Mucosa of rectum (tissue), 2 donors: Measurements from ENCODE around the gene TRMU.
"Not testable (repeated sequence)": the region's sequence is repeated elsewhere in the genome, so short reads cannot be mapped to it uniquely, and the experiment has no call there.

ENCODE experiments used
- H3K27ac ChIP-seq, 2 donors: one replicate each; pipeline ENCODE4 v1.7.0; 2013; ENCODE audit warnings: inconsistent platforms in 2 of 2, low read depth in 2 of 2, low read length in 2 of 2
- H3K27me3 ChIP-seq, 2 donors: one replicate each; pipeline ENCODE4 v1.7.0; 2013; ENCODE audit warnings: low read length in 2 of 2; ENCODE audit not compliant: control insufficient read depth in 2 of 2, insufficient read depth in 2 of 2
- H3K36me3 ChIP-seq, 2 donors: one replicate each; pipeline ENCODE4 v1.7.0; 2013; ENCODE audit warnings: low read length in 2 of 2; ENCODE audit not compliant: control insufficient read depth in 2 of 2, insufficient read depth in 2 of 2
- H3K4me1 ChIP-seq, 2 donors: one replicate each; pipeline ENCODE4 v1.7.0; 2013; ENCODE audit warnings: low read length in 2 of 2, mild to moderate bottlenecking in 1 of 2; ENCODE audit not compliant: control insufficient read depth in 2 of 2, insufficient read depth in 2 of 2
- H3K4me3 ChIP-seq, 2 donors: one replicate each; pipeline ENCODE4 v1.7.0; 2013; ENCODE audit warnings: low read length in 2 of 2
- H3K9ac ChIP-seq, 2 donors: one replicate each; pipeline ENCODE4 v1.7.0; 2013; ENCODE audit warnings: low read length in 2 of 2, low read depth in 1 of 2, mild to moderate bottlenecking in 1 of 2
- H3K9me3 ChIP-seq, 2 donors: one replicate each; pipeline ENCODE4 v1.7.0; 2013; ENCODE audit warnings: low read length in 2 of 2; ENCODE audit not compliant: control insufficient read depth in 2 of 2
- donor health status: healthy.
- donor health status: Normal muscosa, but diverticular disease.

Gene TRMU

DNA sequence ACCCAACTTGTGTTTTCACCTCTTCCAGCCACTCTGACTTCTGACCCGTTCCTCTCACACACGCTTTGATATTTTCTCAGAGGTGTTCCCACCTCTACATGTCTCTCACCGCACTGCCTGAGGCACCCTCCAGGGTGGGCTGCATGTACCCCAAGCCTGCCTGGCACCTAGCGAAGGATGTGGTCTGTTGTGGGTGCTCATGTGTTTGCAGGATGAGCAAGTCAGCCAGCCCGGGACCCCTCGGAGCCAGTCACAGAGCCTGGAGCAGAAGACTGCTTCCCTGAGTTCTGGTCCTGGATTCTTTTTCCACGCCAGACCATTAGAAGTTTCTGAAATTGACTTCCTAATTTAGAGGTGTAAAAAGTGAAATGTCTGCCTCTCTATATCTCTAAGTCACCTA is 35.0 kb upstream of the TRMU start:
- Histone ChIP-seq H3K27me3 (no peaks in the 10 kb centered on the region), H3K4me1 (peaks cover 14 to 18% of the 10 kb centered on the region in 2 donors), H3K9me3 (no peaks in the 10 kb centered on the region), H3K9ac (no peak overlapping the region), H3K27ac (no peak overlapping the region), H3K36me3 (no peaks in the 10 kb centered on the region), H3K4me3 (no peak overlapping the region)

DNA sequence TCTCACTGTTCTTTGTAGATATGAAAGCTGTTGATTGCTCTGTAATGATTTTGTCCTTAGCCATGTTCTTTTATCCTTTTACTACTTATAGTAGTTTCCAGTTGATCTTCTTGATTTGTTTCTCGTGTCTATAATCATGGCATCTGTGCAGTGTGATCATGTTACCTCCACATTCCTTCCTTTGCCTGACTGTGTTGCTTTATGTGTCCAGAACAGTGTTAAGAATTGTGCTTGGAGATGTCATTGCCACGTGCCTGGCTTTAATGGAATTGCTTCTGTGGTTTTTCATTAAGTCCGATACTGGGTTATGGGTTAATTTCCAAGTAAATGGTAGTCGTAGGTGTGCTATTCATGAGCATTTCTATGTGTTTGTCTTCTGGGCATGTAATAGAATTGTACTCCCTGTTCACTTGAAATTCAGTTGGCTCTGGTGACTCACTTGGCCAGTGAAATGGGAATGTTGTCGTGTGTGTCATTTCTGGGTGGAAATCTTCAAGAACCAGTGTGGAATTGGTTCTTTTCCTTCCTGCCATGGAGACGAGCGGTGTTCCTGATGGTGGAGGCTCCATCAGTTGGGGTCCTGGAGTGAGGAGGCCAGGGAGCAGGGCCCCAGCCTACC is 32.1 kb upstream of the TRMU start:
- no peak overlapping the region for H3K9ac ChIP-seq
- H3K4me1 ChIP-seq = no peaks in the 10 kb centered on the region
- no peaks in the 10 kb centered on the region for H3K9me3 ChIP-seq
- H3K36me3 ChIP-seq = no peaks in the 10 kb centered on the region
- H3K4me3 ChIP-seq = no peak overlapping the region
- H3K27ac ChIP-seq = no peak overlapping the region
- no peaks in the 10 kb centered on the region for H3K27me3 ChIP-seq

DNA sequence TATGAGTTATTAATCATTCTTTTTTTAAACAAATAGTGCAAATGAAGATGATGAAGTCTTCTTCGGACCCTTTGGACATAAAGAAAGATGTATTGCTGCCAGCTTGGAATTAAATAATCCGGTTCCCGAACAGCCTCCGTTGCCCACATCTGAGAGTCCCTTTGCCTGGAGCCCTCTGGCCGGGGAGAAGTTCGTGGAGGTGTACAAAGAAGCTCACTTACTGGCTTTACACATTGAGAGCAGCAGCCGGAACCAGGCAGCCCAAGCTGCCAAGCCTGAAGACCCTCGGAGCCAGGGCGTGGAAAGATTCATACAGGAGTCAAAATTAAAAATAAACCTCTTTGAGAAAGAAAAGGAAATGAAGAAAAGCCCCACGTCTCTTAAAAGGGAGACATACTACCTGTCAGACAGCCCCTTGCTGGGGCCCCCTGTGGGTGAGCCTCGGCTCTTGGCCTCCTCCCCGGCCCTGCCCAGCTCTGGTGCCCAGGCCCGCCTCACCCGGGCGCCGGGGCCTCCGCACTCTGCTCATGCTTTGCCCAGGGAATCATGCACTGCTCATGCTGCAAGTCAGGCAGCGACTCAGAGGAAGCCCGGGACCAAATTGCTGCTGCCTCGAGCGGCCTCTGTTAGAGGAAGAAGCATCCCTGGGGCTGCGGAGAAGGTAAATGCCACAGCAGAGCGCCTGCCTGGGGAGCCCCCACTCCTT is 27.1 kb upstream of the TRMU start:
- Histone ChIP-seq H3K4me1 (no peaks in the 10 kb centered on the region), H3K9ac (no peak overlapping the region), H3K27ac (no peak overlapping the region), H3K27me3 (no peaks in the 10 kb centered on the region), H3K9me3 (no peaks in the 10 kb centered on the region), H3K36me3 (no peaks in the 10 kb centered on the region), H3K4me3 (no peak overlapping the region)

GRCh38 chr22:46309526-46310085 is 25.9 kb upstream of the TRMU start:
- H3K36me3 ChIP-seq = no peaks in the 10 kb centered on the region
- H3K27ac ChIP-seq = no peak overlapping the region
- H3K4me1 ChIP-seq = no peaks in the 10 kb centered on the region
- no peaks in the 10 kb centered on the region for H3K9me3 ChIP-seq
- H3K27me3 ChIP-seq = no peaks in the 10 kb centered on the region
- no peak overlapping the region for H3K4me3 ChIP-seq
- H3K9ac ChIP-seq = no peak overlapping the region

DNA sequence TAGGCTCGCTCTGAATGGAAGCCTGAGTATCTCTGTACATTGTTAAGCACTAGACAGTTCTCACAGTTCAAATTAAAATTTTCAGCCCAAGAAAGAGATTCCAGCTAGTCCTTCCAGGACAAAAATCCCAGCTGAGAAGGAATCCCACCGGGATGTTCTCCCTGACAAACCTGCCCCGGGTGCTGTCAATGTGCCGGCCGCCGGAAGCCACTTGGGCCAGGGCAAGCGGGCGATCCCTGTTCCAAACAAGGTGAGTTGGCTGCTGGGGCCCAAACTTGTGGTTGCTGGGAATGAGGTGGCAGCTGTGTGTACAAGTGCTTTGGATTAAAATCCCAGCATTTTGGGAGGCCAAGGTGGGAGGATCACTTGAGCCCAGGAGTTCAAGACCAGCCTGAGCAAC is 23.5 kb upstream of the TRMU start:
- H3K27ac ChIP-seq = no peak overlapping the region
- no peaks in the 10 kb centered on the region for H3K27me3 ChIP-seq
- H3K4me3 ChIP-seq = no peak overlapping the region
- H3K9me3 ChIP-seq = no peaks in the 10 kb centered on the region
- no peak overlapping the region for H3K9ac ChIP-seq
- H3K36me3 ChIP-seq = peaks cover 0 to 4% of the 10 kb centered on the region in 2 donors
- no peaks in the 10 kb centered on the region for H3K4me1 ChIP-seq

GRCh38 chr22:46312848-46313247 is 22.7 kb upstream of the TRMU start:
- not testable (repeated sequence) for H3K27me3 ChIP-seq, H3K9ac ChIP-seq, H3K27ac ChIP-seq, H3K4me1 ChIP-seq, H3K36me3 ChIP-seq, H3K9me3 ChIP-seq, H3K4me3 ChIP-seq

DNA sequence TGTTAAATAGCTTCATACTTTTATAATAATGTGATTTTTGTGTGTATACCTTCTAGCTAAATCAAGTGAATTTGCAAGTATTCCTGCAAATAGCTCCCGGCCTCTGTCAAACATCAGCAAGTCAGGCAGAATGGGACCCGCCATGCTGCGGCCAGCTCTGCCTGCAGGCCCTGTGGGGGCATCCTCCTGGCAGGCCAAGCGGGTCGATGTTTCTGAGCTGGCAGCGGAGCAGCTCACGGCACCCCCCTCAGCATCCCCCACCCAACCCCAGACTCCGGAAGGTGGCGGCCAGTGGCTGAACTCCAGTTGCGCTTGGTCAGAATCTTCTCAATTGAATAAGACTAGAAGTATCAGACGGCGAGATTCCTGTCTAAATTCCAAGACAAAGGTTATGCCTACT is 19.5 kb upstream of the TRMU start:
- no peaks in the 10 kb centered on the region for H3K4me1 ChIP-seq
- no peak overlapping the region for H3K4me3 ChIP-seq
- H3K27me3 ChIP-seq = no peaks in the 10 kb centered on the region
- no peak overlapping the region for H3K9ac ChIP-seq
- H3K27ac ChIP-seq = no peak overlapping the region
- H3K36me3 ChIP-seq = peaks cover 0 to 8% of the 10 kb centered on the region in 2 donors
- no peaks in the 10 kb centered on the region for H3K9me3 ChIP-seq

DNA sequence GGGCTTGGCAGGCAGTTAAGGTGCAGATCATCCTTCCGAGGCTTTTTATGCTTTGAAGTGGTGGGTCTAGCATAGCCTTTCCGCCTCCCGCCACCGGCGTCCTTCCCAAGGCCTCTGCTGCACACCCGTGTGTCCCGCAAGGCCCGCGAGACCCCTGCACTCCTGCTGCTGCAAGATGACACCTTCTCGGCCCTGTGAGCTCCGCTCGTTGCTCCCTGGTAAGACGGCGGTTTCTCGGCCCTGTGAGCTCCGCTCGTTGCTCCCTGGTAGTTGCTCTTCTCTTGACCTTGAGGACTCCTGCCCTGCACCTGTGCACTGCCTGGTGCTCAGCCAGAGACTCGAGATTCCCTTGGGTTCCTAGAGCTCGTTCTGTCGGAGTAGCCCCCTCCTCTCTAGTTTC is 17.9 kb upstream of the TRMU start:
- no peak overlapping the region for H3K4me3 ChIP-seq
- H3K9ac ChIP-seq = no peak overlapping the region
- H3K9me3 ChIP-seq = no peaks in the 10 kb centered on the region
- no peaks in the 10 kb centered on the region for H3K27me3 ChIP-seq
- no peaks in the 10 kb centered on the region for H3K4me1 ChIP-seq
- H3K36me3 ChIP-seq = peaks cover 0 to 8% of the 10 kb centered on the region in 2 donors
- H3K27ac ChIP-seq = no peak overlapping the region

DNA sequence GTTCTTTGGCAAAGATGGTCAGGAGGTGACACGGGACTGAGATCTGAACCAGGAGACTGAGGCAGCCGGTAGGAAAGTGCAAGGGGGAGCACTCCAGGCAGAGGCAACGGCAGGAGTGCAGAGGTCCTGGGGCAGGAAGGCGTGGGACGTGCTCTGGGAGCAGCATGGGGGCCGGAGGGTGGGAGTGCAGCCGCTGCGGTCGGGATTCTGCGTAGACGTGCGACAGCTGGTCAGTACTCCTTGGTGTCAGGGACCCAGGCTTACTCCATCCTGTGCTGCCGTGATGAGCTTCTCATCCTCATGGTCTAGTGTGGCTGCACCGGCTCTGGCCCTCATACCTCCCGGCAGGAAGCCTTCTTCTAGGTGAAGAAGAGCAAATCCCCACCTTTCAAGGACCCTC is 16.9 kb upstream of the TRMU start:
- no peak overlapping the region for H3K27ac ChIP-seq
- H3K9me3 ChIP-seq = no peaks in the 10 kb centered on the region
- no peak overlapping the region for H3K4me3 ChIP-seq
- no peak overlapping the region for H3K9ac ChIP-seq
- H3K36me3 ChIP-seq = peaks cover 0 to 8% of the 10 kb centered on the region in 2 donors
- no peaks in the 10 kb centered on the region for H3K4me1 ChIP-seq
- no peaks in the 10 kb centered on the region for H3K27me3 ChIP-seq

GRCh38 chr22:46319319-46319718 is 16.2 kb upstream of the TRMU start:
- no peak overlapping the region for H3K9ac ChIP-seq
- peaks cover 0 to 8% of the 10 kb centered on the region in 2 donors for H3K36me3 ChIP-seq
- H3K4me1 ChIP-seq = no peaks in the 10 kb centered on the region
- H3K27ac ChIP-seq = no peak overlapping the region
- no peaks in the 10 kb centered on the region for H3K9me3 ChIP-seq
- H3K27me3 ChIP-seq = no peaks in the 10 kb centered on the region
- no peak overlapping the region for H3K4me3 ChIP-seq
